IPS-18c (cell line): Measurements from ENCODE around the gene MYO1G.

Source experiments
- H3K4me3 ChIP-seq: 2 replicates; pipeline ENCODE4 v1.7.0; 2013; ENCODE audit warnings: low read depth, mild to moderate bottlenecking, low read length, moderate library complexity; ENCODE audit not compliant: insufficient read depth
- H3K9me3 ChIP-seq: one replicate; pipeline ENCODE4 v1.6.1; 2013; ENCODE audit warnings: mild to moderate bottlenecking, low read length, moderate library complexity; ENCODE audit not compliant: control insufficient read depth, insufficient read depth

MYO1G gene

GRCh38 chr7:44930921-44931320 lies 47.9 kb downstream of the MYO1G start:
- Histone ChIP-seq H3K9me3 (no peaks in the 10 kb centered on the region), H3K4me3 (no peak overlapping the region)

- H3K4me3 ChIP-seq: no peak overlapping the region
- H3K9me3 ChIP-seq: peaks cover 2% of the 10 kb centered on the region
Measured at GRCh38 chr7:44922351-44922694, 56.5 kb downstream of the MYO1G start.

DNA sequence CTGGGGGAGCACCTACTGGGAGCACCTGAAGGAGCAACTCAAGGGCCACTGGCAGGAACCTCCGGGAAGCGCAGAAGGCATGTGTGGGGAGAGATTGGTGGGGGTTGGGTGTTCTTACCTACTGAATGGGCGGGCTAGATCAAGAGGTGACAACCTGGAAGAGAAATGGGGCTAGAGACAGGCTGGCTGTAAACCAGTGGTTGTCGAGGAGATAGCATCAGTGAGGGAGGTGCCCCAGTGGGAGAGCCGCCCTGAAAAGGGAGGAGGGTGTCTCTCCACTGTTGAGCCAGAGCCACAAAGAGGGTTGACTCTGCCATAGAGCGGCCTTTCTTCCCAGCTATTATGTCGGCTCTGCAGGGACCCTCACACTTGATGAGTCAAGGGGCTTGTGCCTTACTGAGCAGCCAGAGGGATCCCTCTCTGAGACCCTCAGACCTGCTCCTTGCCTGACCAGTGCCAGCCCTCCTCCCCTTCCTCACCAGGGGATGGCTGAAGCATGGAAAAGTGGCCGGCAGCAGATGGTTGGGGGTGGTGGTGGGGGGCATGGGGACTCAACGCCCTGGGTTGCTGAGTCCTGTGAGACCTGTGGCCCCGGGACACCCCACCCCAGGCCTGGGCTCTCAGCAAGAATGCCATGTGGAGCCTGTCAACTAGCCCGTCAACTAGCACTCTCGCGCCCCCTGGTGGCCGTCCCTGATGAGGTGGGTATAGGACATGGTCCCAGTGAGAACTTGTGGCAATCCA lies 57.0 kb downstream of the MYO1G start:
- Histone ChIP-seq H3K4me3 (no peak overlapping the region), H3K9me3 (peaks cover 2% of the 10 kb centered on the region)

GRCh38 chr7:44920119-44920518 lies 58.7 kb downstream of the MYO1G start:
- Histone ChIP-seq H3K4me3 (no peak overlapping the region), H3K9me3 (peaks cover 2% of the 10 kb centered on the region)

GRCh38 chr7:44918029-44918428 lies 60.8 kb downstream of the MYO1G start:
- Histone ChIP-seq H3K9me3 (peaks cover 2% of the 10 kb centered on the region), H3K4me3 (no peak overlapping the region)

GRCh38 chr7:44917465-44917864 lies 61.4 kb downstream of the MYO1G start:
- peaks cover 2% of the 10 kb centered on the region for H3K9me3 ChIP-seq
- no peak overlapping the region for H3K4me3 ChIP-seq

DNA sequence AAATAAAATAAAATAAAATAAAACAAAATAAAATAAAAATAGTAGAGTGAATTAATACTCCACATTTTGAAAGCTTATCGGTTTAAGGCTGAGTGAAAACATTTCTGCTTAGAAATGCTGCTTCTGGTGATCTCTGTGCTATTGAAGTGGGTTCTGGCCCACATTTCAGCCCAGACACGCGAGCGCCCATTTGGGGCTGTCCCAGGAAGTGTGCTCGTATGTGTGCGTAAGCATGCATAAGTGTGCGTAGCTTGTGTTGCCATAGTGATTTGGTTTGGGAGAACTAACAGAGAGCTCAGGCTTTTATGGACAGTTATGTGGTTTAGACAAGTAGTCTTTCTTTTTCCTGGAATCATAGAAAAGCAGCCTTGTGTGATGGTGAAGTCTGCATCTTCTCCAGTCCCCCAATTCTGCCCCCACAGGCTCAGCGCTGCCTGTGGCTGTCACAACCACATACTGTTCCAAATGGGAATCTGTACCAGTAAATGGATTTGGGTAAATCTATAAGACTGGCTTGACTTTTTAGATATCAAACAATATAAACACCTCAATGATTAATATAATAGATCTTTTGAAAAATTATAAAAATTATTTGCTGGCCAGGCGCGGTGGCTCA lies 63.7 kb downstream of the MYO1G start:
- Histone ChIP-seq H3K4me3 (no peak overlapping the region), H3K9me3 (peaks cover 2% of the 10 kb centered on the region)

- Histone ChIP-seq H3K4me3 (no peak overlapping the region), H3K9me3 (no peaks in the 10 kb centered on the region)
Measured at GRCh38 chr7:44912775-44913347, 66.0 kb downstream of the MYO1G start.
